ENCODE measurements around the gene RNF169. TPM values are rescaled to one million over a fixed set of nuclear protein-coding genes. Genes with fewer than 3 reads are reported as not detected.

Gene RNF169
- total RNA-seq, 2 donors from 2014 or later: 10.6 to 10.7 TPM

DNA sequence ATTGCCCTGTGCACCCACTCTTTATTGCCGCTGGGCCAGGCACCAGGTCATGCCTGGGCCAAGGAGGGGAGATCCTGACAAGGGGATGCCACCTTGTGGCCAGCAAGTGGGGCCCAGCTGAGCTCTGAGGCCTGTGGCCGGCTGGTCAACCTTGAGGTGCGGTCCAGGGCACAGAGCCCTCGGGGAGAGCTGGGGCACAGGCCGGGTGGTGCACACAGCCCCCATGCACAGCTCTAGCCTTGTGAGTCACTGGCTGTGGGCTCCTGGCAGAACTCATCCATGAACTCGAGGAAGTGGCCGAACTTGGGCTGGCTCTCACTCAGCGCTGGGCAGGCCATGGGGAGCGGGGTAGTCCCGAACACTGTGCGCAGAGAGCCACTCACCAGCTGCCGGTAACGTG, 94.3 kb downstream of the RNF169 start:
- Histone ChIP-seq H3K27ac (no peak overlapping the region), H3K9me3 (no peaks in the 10 kb centered on the region), H3K27me3 (no peaks in the 10 kb centered on the region), H3K36me3 (peaks cover 34% of the 10 kb centered on the region), H3K4me3 (no peak overlapping the region), H3K4me1 (no peaks in the 10 kb centered on the region)
- DNase-seq (ENCODE audit: low spot score): no peak
- no peak for TF ChIP-seq CTCF (IDR thresholded peaks at IDR 0.05)

- H3K27me3 ChIP-seq: no peaks in the 10 kb centered on the region
- no peak for DNase-seq (ENCODE audit: low spot score)
- no peak overlapping the region for H3K27ac ChIP-seq
- H3K4me3 ChIP-seq: no peak overlapping the region
- no peaks in the 10 kb centered on the region for H3K4me1 ChIP-seq
- peaks cover 34% of the 10 kb centered on the region for H3K36me3 ChIP-seq
- TF ChIP-seq CTCF (IDR thresholded peaks at IDR 0.05): no peak
- no peaks in the 10 kb centered on the region for H3K9me3 ChIP-seq
These were observed 95.4 kb downstream of the RNF169 start for GRCh38 chr11:74844072-74844471.

DNA sequence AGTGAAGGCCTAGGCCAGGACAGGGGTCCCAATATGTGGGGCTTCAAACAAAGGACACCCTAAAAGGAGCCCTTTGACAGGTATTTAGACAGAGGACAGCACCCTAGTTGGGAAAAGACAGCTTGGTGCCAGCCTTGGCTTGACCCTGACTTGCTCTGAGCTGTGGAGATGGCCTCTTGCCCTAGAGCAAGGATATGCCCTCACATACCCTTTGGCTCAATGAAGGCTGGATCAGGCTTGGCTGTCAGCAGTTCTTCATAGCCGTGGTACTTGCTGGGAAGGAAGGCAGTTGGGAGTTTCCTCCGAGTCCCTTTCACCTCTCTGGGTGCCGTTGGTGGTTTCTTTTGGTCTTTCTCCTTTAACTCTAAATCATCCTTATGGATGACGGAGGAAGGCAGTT, 96.2 kb downstream of the RNF169 start:
- Histone ChIP-seq H3K9me3 (no peaks in the 10 kb centered on the region), H3K27ac (no peak overlapping the region), H3K27me3 (no peaks in the 10 kb centered on the region), H3K4me1 (no peaks in the 10 kb centered on the region), H3K36me3 (peaks cover 34% of the 10 kb centered on the region), H3K4me3 (no peak overlapping the region)
- no peak for TF ChIP-seq CTCF (IDR thresholded peaks at IDR 0.05)
- no peak for DNase-seq (ENCODE audit: low spot score)

DNA sequence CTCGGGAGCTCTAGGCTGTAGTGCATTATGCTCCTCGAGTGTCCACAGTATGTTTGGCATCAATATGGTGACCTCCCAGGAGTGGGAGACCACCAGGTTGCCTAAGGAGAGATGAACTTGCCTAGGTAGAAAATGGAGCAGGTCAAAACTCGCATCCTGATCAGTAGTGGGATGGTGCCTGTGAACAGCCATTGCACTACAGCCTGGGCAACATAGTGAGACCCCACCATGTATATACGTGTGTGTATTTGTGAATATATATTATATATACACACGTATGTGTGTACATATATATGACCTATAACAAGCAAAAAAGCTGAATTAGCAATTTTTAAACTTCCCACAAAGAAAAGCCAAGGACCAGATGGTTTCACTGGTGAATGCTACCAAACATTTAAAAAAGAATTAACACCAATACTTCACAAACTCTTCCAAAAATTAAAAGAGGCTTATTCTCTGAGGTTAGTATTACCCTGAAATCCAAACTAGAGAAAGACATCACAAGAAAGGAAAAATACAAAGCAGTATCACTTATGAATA, 97.4 kb downstream of the RNF169 start:
- Histone ChIP-seq H3K4me3 (no peak overlapping the region), H3K9me3 (no peaks in the 10 kb centered on the region), H3K27me3 (no peaks in the 10 kb centered on the region), H3K4me1 (no peaks in the 10 kb centered on the region), H3K27ac (no peak overlapping the region), H3K36me3 (peaks cover 40% of the 10 kb centered on the region)
- no peak for DNase-seq (ENCODE audit: low spot score)
- no peak for TF ChIP-seq CTCF (IDR thresholded peaks at IDR 0.05)

DNA sequence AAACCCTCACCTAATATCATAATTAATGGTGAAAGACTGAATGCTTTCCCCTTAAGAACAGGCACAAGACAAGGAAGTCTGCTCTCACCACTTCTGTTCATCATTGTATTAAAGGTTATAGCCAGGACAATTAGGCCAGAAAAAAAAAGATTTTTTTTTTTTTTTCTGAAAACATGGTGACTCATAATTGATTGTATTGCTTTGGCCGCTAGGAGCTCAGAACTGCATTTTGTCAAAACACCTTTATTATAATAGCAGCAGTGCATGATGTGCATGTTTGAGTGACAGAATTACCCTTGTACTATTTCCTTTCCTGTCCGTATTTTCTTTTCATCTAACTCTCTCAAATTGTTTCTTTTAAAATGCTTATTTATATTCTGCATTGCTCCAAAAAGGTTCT, 98.1 kb downstream of the RNF169 start:
- H3K27ac ChIP-seq: no peak overlapping the region
- H3K4me1 ChIP-seq: no peaks in the 10 kb centered on the region
- no peaks in the 10 kb centered on the region for H3K27me3 ChIP-seq
- H3K9me3 ChIP-seq: no peaks in the 10 kb centered on the region
- no peak for DNase-seq (ENCODE audit: low spot score)
- no peak overlapping the region for H3K4me3 ChIP-seq
- no peak for TF ChIP-seq CTCF (IDR thresholded peaks at IDR 0.05)
- peaks cover 40% of the 10 kb centered on the region for H3K36me3 ChIP-seq

DNA sequence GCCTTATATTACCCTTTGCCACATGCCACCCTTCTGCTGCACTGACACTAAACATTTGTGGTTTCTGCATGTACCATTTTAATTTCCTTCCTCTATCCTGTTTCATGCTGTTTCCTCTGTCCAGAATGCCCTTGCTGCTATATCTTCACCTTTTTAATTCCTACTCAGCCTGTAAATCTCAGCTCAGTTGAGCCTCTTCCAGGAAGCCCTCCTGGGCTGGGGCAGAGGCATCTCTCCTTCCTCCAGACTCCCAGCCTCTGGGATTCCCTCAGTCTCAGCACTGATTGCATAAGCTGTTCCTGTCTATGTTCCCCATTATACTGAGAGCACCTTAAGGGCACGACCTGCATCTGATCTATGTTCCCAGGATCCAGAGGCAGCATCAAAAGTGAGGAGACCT, 98.7 kb downstream of the RNF169 start:
- Histone ChIP-seq H3K36me3 (peaks cover 38% of the 10 kb centered on the region), H3K27ac (no peak overlapping the region), H3K27me3 (no peaks in the 10 kb centered on the region), H3K9me3 (no peaks in the 10 kb centered on the region), H3K4me3 (no peak overlapping the region), H3K4me1 (no peaks in the 10 kb centered on the region)
- DNase-seq (ENCODE audit: low spot score): no peak
- no peak for TF ChIP-seq CTCF (IDR thresholded peaks at IDR 0.05)
